Left ventricle myocardium inferior (tissue), 1 donor: Measurements from ENCODE around the gene TMEM115. TPM values are rescaled to one million over a fixed set of nuclear protein-coding genes. Genes with fewer than 3 reads are reported as not detected.

ENCODE experiments used
- DNase-seq: peaks from one replicate; pipeline ENCODE4 v3.0.0-alpha.2; 2020
- H3K27ac ChIP-seq: fragments of 200-600 bp; replicated peaks from 2 replicates; pipeline ENCODE4 v1.8.0; 2021
- H3K27me3 ChIP-seq: fragments of 200-600 bp; 2 replicates; pipeline ENCODE4 v1.8.0; 2021; ENCODE audit warnings: low read depth
- H3K36me3 ChIP-seq: fragments of 200-600 bp; 2 replicates; pipeline ENCODE4 v1.8.0; 2021
- H3K4me1 ChIP-seq: fragments of 200-600 bp; 2 replicates; pipeline ENCODE4 v1.8.0; 2021
- H3K4me3 ChIP-seq: fragments of 200-600 bp; 2 replicates; pipeline ENCODE4 v1.8.0; 2021; ENCODE audit warnings: mild to moderate bottlenecking, moderate library complexity
- H3K9me3 ChIP-seq: fragments of 200-600 bp; replicated peaks from 2 replicates; pipeline ENCODE4 v1.8.0; 2021
- CTCF ChIP-seq: fragments of 200-600 bp; IDR thresholded peaks from 2 replicates; pipeline ENCODE4 v1.8.0; 2021; ENCODE audit warnings: antibody characterized with exemption, mild to moderate bottlenecking, borderline replicate concordance
- intact Hi-C: fragments of 100-400 bp; cut with micrococcal nuclease; formaldehyde crosslinking; loops from one replicate; pipeline ENCODE4 v1.11.0; 2022
- total RNA-seq: library from RNA; stranded (reverse); fragmentation: NEBNext Ultra II Directional; extraction: Animal tissue kit (Norgen Biotek cat#: 25700); gene quantifications from one replicate; pipeline ENCODE4 v1.2.1, GENCODE V29; 2021
- donor health status: DM: no; HTN: yes; CAD: no; lungs with severe emphysema.

TMEM115 gene
- total RNA-seq, 1 donor from 2014 or later, result 23.5 TPM

GRCh38 chr3:50375258-50375931 is 16.1 kb upstream of the TMEM115 start:
- Histone ChIP-seq H3K36me3 (no peaks in the 10 kb centered on the region), H3K27me3 (peaks cover 4% of the 10 kb centered on the region), H3K9me3 (no peaks in the 10 kb centered on the region), H3K27ac (no peak overlapping the region), H3K4me3 (no peak overlapping the region), H3K4me1 (no peaks in the 10 kb centered on the region)
- TF ChIP-seq CTCF, result no peak
- intact Hi-C loops, result no loop called here
- no peak for DNase-seq

- intact Hi-C loops, result no loop called here
- no peaks in the 10 kb centered on the region for H3K4me1 ChIP-seq
- DNase-seq, result no peak
- H3K27me3 ChIP-seq, result peaks cover 4% of the 10 kb centered on the region
- no peaks in the 10 kb centered on the region for H3K36me3 ChIP-seq
- TF ChIP-seq CTCF, result no peak
- no peak overlapping the region for H3K4me3 ChIP-seq
- no peak overlapping the region for H3K27ac ChIP-seq
- H3K9me3 ChIP-seq, result no peaks in the 10 kb centered on the region
These were observed 15.3 kb upstream of the TMEM115 start for GRCh38 chr3:50374363-50375257.

DNA sequence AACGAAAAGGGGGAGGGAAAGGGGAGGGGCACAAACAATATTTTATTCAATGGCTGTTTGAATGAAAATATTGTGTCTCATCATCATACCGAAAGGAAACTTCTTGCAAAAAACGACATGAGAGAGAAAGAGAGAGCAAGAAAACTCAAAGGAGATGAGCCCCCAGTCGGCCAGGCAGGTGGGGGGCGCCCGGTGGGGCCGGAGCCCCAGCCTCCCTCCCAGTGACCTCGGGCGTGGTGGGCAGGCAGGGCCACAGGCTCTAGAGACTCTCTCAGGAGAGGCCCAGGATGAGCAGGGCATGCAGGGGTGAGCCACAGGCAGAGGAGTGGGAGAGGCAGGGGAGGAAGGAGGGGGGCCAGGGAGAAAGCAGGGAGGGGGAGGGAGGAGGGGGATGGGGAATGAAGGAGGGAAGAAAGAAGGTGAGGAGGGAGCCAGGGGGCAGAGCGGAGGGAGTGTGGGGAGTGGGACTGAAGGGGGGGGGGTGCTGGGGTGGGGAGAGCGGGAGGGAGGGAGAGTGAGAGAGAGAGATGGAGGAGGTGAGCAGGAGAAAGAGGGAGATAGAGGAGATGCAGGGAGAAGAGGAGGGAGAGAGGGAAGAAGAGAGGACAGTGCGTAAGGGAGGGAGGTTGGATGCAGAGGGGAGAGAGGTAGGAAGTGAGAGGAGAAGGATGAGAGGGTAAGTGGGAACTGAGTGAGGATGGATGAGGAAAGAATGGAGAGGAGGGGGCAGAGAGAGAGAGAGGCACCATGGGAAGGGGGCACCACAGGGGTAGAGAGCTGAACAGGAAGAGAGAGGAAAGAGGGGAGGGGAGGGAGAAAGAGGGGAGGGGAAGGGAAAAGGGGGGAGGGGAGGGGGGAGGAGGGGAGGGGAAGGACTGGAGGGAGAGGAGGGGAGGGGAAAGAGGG is 14.1 kb upstream of the TMEM115 start:
- Histone ChIP-seq H3K9me3 (no peaks in the 10 kb centered on the region), H3K4me1 (no peaks in the 10 kb centered on the region), H3K27ac (no peak overlapping the region), H3K36me3 (no peaks in the 10 kb centered on the region), H3K4me3 (no peak overlapping the region), H3K27me3 (peaks cover 4% of the 10 kb centered on the region)
- intact Hi-C loops, result no loop called here
- no peak for DNase-seq
- TF ChIP-seq CTCF, result no peak

- no peaks in the 10 kb centered on the region for H3K4me1 ChIP-seq
- peaks cover 4% of the 10 kb centered on the region for H3K27me3 ChIP-seq
- no peaks in the 10 kb centered on the region for H3K9me3 ChIP-seq
- no peak for DNase-seq
- H3K27ac ChIP-seq, result no peak overlapping the region
- no peak for TF ChIP-seq CTCF
- no peaks in the 10 kb centered on the region for H3K36me3 ChIP-seq
- intact Hi-C loops, result no loop called here
- H3K4me3 ChIP-seq, result no peak overlapping the region
These were observed 13.0 kb upstream of the TMEM115 start for GRCh38 chr3:50372349-50372748.

DNA sequence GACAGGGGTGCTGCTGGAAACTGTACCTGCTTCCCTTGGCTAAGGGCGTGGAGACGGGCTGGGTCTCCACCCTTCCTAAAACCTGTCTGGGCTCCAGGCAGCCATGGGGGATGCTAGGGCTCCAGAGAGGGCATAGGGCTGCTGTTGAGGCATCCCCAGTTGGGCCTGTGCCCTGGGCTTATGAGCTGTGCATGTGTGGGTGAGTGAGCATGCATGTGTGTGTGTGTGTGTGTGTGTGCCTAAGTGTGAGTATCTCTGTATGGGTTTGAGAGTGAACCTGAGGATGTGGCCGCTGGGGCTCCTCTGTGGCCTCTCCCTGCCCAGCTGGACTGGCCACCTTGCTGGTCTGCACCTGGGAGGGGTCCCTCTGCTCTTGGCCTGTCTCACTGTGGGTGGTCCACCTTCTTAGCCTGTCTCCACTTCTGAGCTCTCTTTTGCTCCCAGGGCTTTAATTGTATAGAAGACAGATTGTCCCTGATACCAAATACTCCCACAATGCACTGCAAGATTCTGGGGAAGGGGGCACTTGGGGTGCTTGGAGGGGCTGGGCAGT is 11.9 kb upstream of the TMEM115 start:
- Histone ChIP-seq H3K4me3 (no peak overlapping the region), H3K9me3 (no peaks in the 10 kb centered on the region), H3K27ac (no peak overlapping the region), H3K27me3 (peaks cover 4% of the 10 kb centered on the region), H3K36me3 (no peaks in the 10 kb centered on the region), H3K4me1 (no peaks in the 10 kb centered on the region)
- no peak for DNase-seq
- intact Hi-C loops, result no loop called here
- no peak for TF ChIP-seq CTCF
